IMR-90 (cell line): ENCODE results near the gene CLASP1. TPM values are rescaled to one million over a fixed set of nuclear protein-coding genes. Genes with fewer than 3 reads are reported as not detected.

ENCODE experiments used
- ATAC-seq: fragments of 200-7000 bp; cut with Tn5 transposase; 2 replicates; pipeline ENCODE4 v1.9.1; 2020; ENCODE audit warnings: low read depth, mild to moderate bottlenecking, moderate library complexity
- BruUV-seq: library from RNA; stranded (reverse); fragments of 400-500 nt; replicated peaks from 2 replicates; lab custom pipeline; 2021; lab: Mats Ljungman, UMichigan
- CTCF ChIA-PET: fragments of 300-600 bp; formaldehyde crosslinking; extraction: SDS; loops from one replicate; lab custom pipeline; 2021; ENCODE audit warnings: antibody characterized with exemption; lab: Yijun Ruan, JAX
- POLR2A ChIA-PET: fragments of 300-600 bp; sonication (Branson Sonifier 250); formaldehyde crosslinking; loops from one replicate; lab custom pipeline; 2022; ENCODE audit warnings: antibody characterized with exemption; ENCODE audit not compliant: unreplicated experiment; lab: Charles Lee
- DNase-seq: peaks from one replicate; pipeline ENCODE4 v3.0.0; 2013
- H2AFZ ChIP-seq: replicated peaks from 2 replicates; pipeline ENCODE3; 2013; ENCODE audit warnings: low read length, mild to moderate bottlenecking; ENCODE audit not compliant: poor library complexity
- H2AK5ac ChIP-seq: 2 replicates; pipeline ENCODE4 v1.6.1; 2013; ENCODE audit warnings: low read depth, low read length, inconsistent platforms
- H2AK9ac ChIP-seq: replicated peaks from 2 replicates; pipeline ENCODE3; 2013; ENCODE audit warnings: mild to moderate bottlenecking, low read depth, low read length, moderate library complexity; ENCODE audit not compliant: poor library complexity
- H2BK120ac ChIP-seq: 2 replicates; pipeline ENCODE4 v1.6.1; 2013; ENCODE audit warnings: low read depth, low read length, inconsistent platforms
- H2BK15ac ChIP-seq: 3 replicates; pipeline ENCODE4 v1.6.1; 2013; ENCODE audit warnings: low read depth, low read length, inconsistent platforms
- H2BK20ac ChIP-seq: 2 replicates; pipeline ENCODE4 v1.6.1; 2013; ENCODE audit warnings: low read depth, mild to moderate bottlenecking, inconsistent platforms, low read length, moderate library complexity
- H2BK5ac ChIP-seq: 2 replicates; pipeline ENCODE4 v1.6.1; 2013; ENCODE audit warnings: mild to moderate bottlenecking, low read depth, low read length, inconsistent platforms; ENCODE audit not compliant: poor library complexity, severe bottlenecking
- H3K14ac ChIP-seq: replicated peaks from 2 replicates; pipeline ENCODE4 v1.6.1; 2013; ENCODE audit warnings: low read depth, low read length, inconsistent platforms
- H3K18ac ChIP-seq: 2 replicates; pipeline ENCODE4 v1.6.1; 2013; ENCODE audit warnings: low read depth, low read length, control low read depth
- H3K23ac ChIP-seq: 2 replicates; pipeline ENCODE4 v1.6.1; 2013; ENCODE audit warnings: low read depth, low read length, inconsistent platforms
- H3K27ac ChIP-seq: 2 replicates; pipeline ENCODE4 v1.5.1; 2013; ENCODE audit warnings: mild to moderate bottlenecking, control low read depth, low read length; ENCODE audit not compliant: insufficient read depth
- H3K27me3 ChIP-seq: 2 replicates; pipeline ENCODE4 v1.6.1; 2013; ENCODE audit warnings: low read length; ENCODE audit not compliant: control insufficient read depth, insufficient read depth
- H3K36me3 ChIP-seq: 2 replicates; pipeline ENCODE4 v1.6.1; 2013; ENCODE audit warnings: low read length, mixed read lengths; ENCODE audit not compliant: control insufficient read depth, insufficient read depth
- H3K4ac ChIP-seq: 2 replicates; pipeline ENCODE4 v1.6.1; 2013; ENCODE audit warnings: low read depth, low read length, inconsistent platforms
- H3K4me1 ChIP-seq: 2 replicates; pipeline ENCODE4 v1.6.1; 2013; ENCODE audit warnings: low read length, mixed read lengths; ENCODE audit not compliant: control insufficient read depth, insufficient read depth
- H3K4me2 ChIP-seq: 2 replicates; pipeline ENCODE4 v1.6.1; 2013; ENCODE audit warnings: low read depth, mild to moderate bottlenecking, control low read depth, low read length, moderate library complexity
- H3K4me3 ChIP-seq: 2 replicates; pipeline ENCODE4 v1.5.1; 2013; ENCODE audit warnings: low read depth, mild to moderate bottlenecking, control low read depth, low read length, moderate library complexity; ENCODE audit not compliant: insufficient read depth
- H3K56ac ChIP-seq: 2 replicates; pipeline ENCODE4 v1.6.1; 2013; ENCODE audit warnings: low read length, inconsistent platforms; ENCODE audit not compliant: insufficient read depth; ENCODE audit errors: extremely low read depth
- H3K79me1 ChIP-seq, 2 experiments: 2 replicates each; pipeline ENCODE4 v1.6.1; 2013; ENCODE audit warnings: low read length in 2 of 2, inconsistent platforms in 1 of 2, low read depth in 1 of 2
- H3K9ac ChIP-seq: 2 replicates; pipeline ENCODE4 v1.6.1; 2013; ENCODE audit warnings: low read depth, low read length, control low read depth
- H3K9me1 ChIP-seq: 2 replicates; pipeline ENCODE4 v1.6.1; 2013; ENCODE audit warnings: low read length, inconsistent platforms; ENCODE audit not compliant: insufficient read depth
- H3K9me3 ChIP-seq: 2 replicates; pipeline ENCODE4 v1.6.1; 2013; ENCODE audit warnings: low read length; ENCODE audit not compliant: control insufficient read depth, insufficient read depth
- H4K20me1 ChIP-seq: 2 replicates; pipeline ENCODE4 v1.6.1; 2013; ENCODE audit warnings: low read length, inconsistent platforms; ENCODE audit not compliant: insufficient read depth
- H4K5ac ChIP-seq: 2 replicates; pipeline ENCODE4 v1.6.1; 2013; ENCODE audit warnings: mild to moderate bottlenecking, low read depth, low read length, control low read depth
- H4K8ac ChIP-seq, 2 experiments: 2 replicates each; pipeline ENCODE4 v1.6.1; 2013; ENCODE audit warnings: low read depth in 2 of 2, low read length in 2 of 2, control low read depth in 1 of 2, inconsistent platforms in 1 of 2
- H4K91ac ChIP-seq: 2 replicates; pipeline ENCODE4 v1.6.1; 2013; ENCODE audit warnings: low read depth, low read length, inconsistent platforms; ENCODE audit not compliant: insufficient read depth
- BHLHE40 ChIP-seq: fragments of 150-350 bp; IDR thresholded peaks from 2 replicates; pipeline ENCODE4 v1.6.1; 2016; ENCODE audit warnings: mild to moderate bottlenecking, low read depth, low read length
- CEBPB ChIP-seq: IDR thresholded peaks from 2 replicates; pipeline ENCODE4 v1.6.1; 2012; ENCODE audit warnings: low read depth, low read length, improper control_type of control experiment
- MXI1 ChIP-seq: IDR thresholded peaks from 2 replicates; pipeline ENCODE4 v1.6.1; 2012; ENCODE audit warnings: low read depth, mild to moderate bottlenecking, low read length, moderate library complexity, borderline replicate concordance
- RAD21 ChIP-seq: IDR thresholded peaks from 2 replicates; pipeline ENCODE4 v1.6.1; 2012; ENCODE audit warnings: low read length, improper control_type of control experiment
- WGBS, 2 experiments: methylation state at CpG; one replicate each; pipeline versions ENCODE4 v1.1.5 to v1.1.7; 2013; ENCODE audit warnings: missing lambda C conversion rate in 2 of 2; ENCODE audit not compliant: insufficient read length in 1 of 2; ENCODE audit errors: extremely low coverage in 2 of 2; 5-methylcytosine and 5-hydroxymethylcytosine counted together
- dilution Hi-C: fragments of 300-500 bp; cut with HindIII; formaldehyde crosslinking; loops from one replicate; pipeline ENCODE4 v1.14.3; 2018; ENCODE audit warnings: low sequenced_read_pairs; ENCODE audit not compliant: unreplicated experiment
- in situ Hi-C: fragments of 300-500 bp; cut with MboI; formaldehyde crosslinking; loops from 3 replicates; pipeline ENCODE4 v1.14.3; 2019; ENCODE audit warnings: low sequenced_read_pairs, inconsistent platforms, mixed read lengths
- intact Hi-C: fragments of 100-400 bp; cut with micrococcal nuclease; formaldehyde crosslinking; loops from 2 replicates; pipeline ENCODE4 v1.10.0; 2022
- polyA plus RNA-seq, 3 experiments: library from polyadenylated mRNA; depleted of rRNA; stranded (reverse); fragments of >200 nt; gene quantifications; 2 replicates each; pipeline ENCODE4 v1.2.3, GENCODE V29; 2012; ENCODE audit warnings: low replicate concordance in 1 of 3
- total RNA-seq: library from RNA; depleted of rRNA; stranded (reverse); fragments of >200 nt; gene quantifications from 2 replicates; pipeline ENCODE4 v1.2.3, GENCODE V29; 2012

CLASP1 gene
- total and polyA plus RNA-seq, 2 of the 4 experiments (the other 2 are of a cell fraction): 12.3 to 33.7 TPM

- TF ChIP-seq BHLHE40 (no peak), CEBPB (no peak), MXI1 (no peak), RAD21 (no peak)
- H3K27ac ChIP-seq: no peak overlapping the region
- no peak for DNase-seq
- peaks cover 16% of the 10 kb centered on the region for H3K4me1 ChIP-seq
- H2AK5ac ChIP-seq: 0 out of 2 replicates have a peak overlapping the region, but pooled peaks have one; percentile 1
- H4K8ac ChIP-seq: no peak overlapping the region
- intact Hi-C loops (no loop called here), in situ Hi-C loops (no loop called here), dilution Hi-C loops (no loop called here)
- H2BK120ac ChIP-seq: no peak overlapping the region
- no peak overlapping the region for H3K9ac ChIP-seq
- H3K27me3 ChIP-seq: no peaks in the 10 kb centered on the region
- no peak overlapping the region for H2AK9ac ChIP-seq
- no peak overlapping the region for H3K23ac ChIP-seq
- peaks cover 14% of the 10 kb centered on the region for H3K36me3 ChIP-seq
- ChIA-PET POLR2A (no interaction called here), CTCF (interaction anchor here (0.9 kb wide), 1 partner anchor 58 kb away, joined by 3 read pairs; no protein-coding TSS in a partner anchor)
- H4K20me1 ChIP-seq: peaks cover 4% of the 10 kb centered on the region; the same call in 1 of the 2 replicates
- no peak overlapping the region for H4K91ac ChIP-seq
- H3K18ac ChIP-seq: no peak overlapping the region
- H2AFZ ChIP-seq: no peak overlapping the region
- H3K56ac ChIP-seq: no peak overlapping the region
- no peak for ATAC-seq
- H3K79me1 ChIP-seq: peaks cover 20 to 42% of the 10 kb centered on the region in 2 experiments
- H4K5ac ChIP-seq: no peak overlapping the region
- H3K4me2 ChIP-seq: no peak overlapping the region
- BruUV-seq: no TSS peak
- H3K4ac ChIP-seq: no peak overlapping the region
- no peaks in the 10 kb centered on the region for H3K9me3 ChIP-seq
- H2BK5ac ChIP-seq: no peak overlapping the region
- H2BK15ac ChIP-seq: no peak overlapping the region
- no peak overlapping the region for H3K14ac ChIP-seq
- H3K9me1 ChIP-seq: peaks cover 16% of the 10 kb centered on the region
- no peak overlapping the region for H3K4me3 ChIP-seq
- WGBS, 2 experiments: 100% methylated on average over 1 of the region's 3 CpGs; no CpG with 5 or more reads in 1 of the 2 experiments
- H2BK20ac ChIP-seq: no peak overlapping the region
Measured at GRCh38 chr2:121469356-121469755, 179.9 kb downstream of the CLASP1 start.
